ENCODE results near the gene COL9A3.

COL9A3 gene

GRCh38 chr20:62816884-62817873, at the start of gene COL9A3:
TSS of gene COL9A3 (plus strand) at chr20:62817050. CDS start at chr20:62817065, 15 bp downstream.
- in situ Hi-C loops (cut with HindIII; ENCODE audit: low sequenced_read_pairs) = loop anchor here (5.0 kb wide), 4 partner anchors 40 to 105 kb away; no protein-coding TSS in a partner anchor

GRCh38 chr20:62768234-62768546, 48.7 kb upstream of the COL9A3 start:
- in situ Hi-C loops (cut with HindIII; ENCODE audit: low sequenced_read_pairs) = no loop called here

GRCh38 chr20:62768551-62769287, 48.1 kb upstream of the COL9A3 start:
- in situ Hi-C loops (cut with HindIII; ENCODE audit: low sequenced_read_pairs) = no loop called here

- in situ Hi-C loops (cut with HindIII; ENCODE audit: low sequenced_read_pairs) = loop anchor here (5.0 kb wide), 2 partner anchors 48 to 102 kb away; partner anchors contain the start of gene COL9A3
Measured at GRCh38 chr20:62769346-62770071, 47.3 kb upstream of the COL9A3 start.

- in situ Hi-C loops (cut with HindIII; ENCODE audit: low sequenced_read_pairs) = loop anchor here (5.0 kb wide), 2 partner anchors 47 to 103 kb away; partner anchors contain the start of gene COL9A3
Measured at GRCh38 chr20:62770111-62770910, 46.5 kb upstream of the COL9A3 start.

- in situ Hi-C loops (cut with HindIII; ENCODE audit: low sequenced_read_pairs) = loop anchor here (5.0 kb wide), 2 partner anchors 46 to 104 kb away; partner anchors contain the start of gene COL9A3
Measured at GRCh38 chr20:62770916-62771315, 45.9 kb upstream of the COL9A3 start.

- in situ Hi-C loops (cut with HindIII; ENCODE audit: low sequenced_read_pairs) = loop anchor here (5.0 kb wide), 2 partner anchors 46 to 104 kb away; partner anchors contain the start of gene COL9A3
Measured at GRCh38 chr20:62771396-62772102, 45.3 kb upstream of the COL9A3 start.

GRCh38 chr20:62772103-62772611, 44.7 kb upstream of the COL9A3 start:
- in situ Hi-C loops (cut with HindIII; ENCODE audit: low sequenced_read_pairs) = loop anchor here (5.0 kb wide), 2 partner anchors 45 to 105 kb away; partner anchors contain the start of gene COL9A3

GRCh38 chr20:62772619-62772989, 44.2 kb upstream of the COL9A3 start:
- in situ Hi-C loops (cut with HindIII; ENCODE audit: low sequenced_read_pairs) = loop anchor here (5.0 kb wide), 2 partner anchors 45 to 105 kb away; partner anchors contain the start of gene COL9A3

GRCh38 chr20:62772990-62773844, 43.6 kb upstream of the COL9A3 start:
- in situ Hi-C loops (cut with HindIII; ENCODE audit: low sequenced_read_pairs) = loop anchor here (5.0 kb wide), 2 partner anchors 44 to 106 kb away; partner anchors contain the start of gene COL9A3

GRCh38 chr20:62773845-62774714, 42.8 kb upstream of the COL9A3 start:
- in situ Hi-C loops (cut with HindIII; ENCODE audit: low sequenced_read_pairs) = loop anchor here (5.0 kb wide), 2 partner anchors 43 to 107 kb away; partner anchors contain the start of gene COL9A3

GRCh38 chr20:62774762-62775161, 42.1 kb upstream of the COL9A3 start:
- in situ Hi-C loops (cut with HindIII; ENCODE audit: low sequenced_read_pairs) = loop anchor here (5.0 kb wide), 2 partner anchors 43 to 107 kb away; partner anchors contain the start of gene COL9A3

GRCh38 chr20:62775206-62775605, 41.6 kb upstream of the COL9A3 start:
- in situ Hi-C loops (cut with HindIII; ENCODE audit: low sequenced_read_pairs) = no loop called here

GRCh38 chr20:62776035-62776691, 40.7 kb upstream of the COL9A3 start:
- in situ Hi-C loops (cut with HindIII; ENCODE audit: low sequenced_read_pairs) = no loop called here

GRCh38 chr20:62776692-62777527, 39.9 kb upstream of the COL9A3 start:
- in situ Hi-C loops (cut with HindIII; ENCODE audit: low sequenced_read_pairs) = no loop called here

GRCh38 chr20:62777528-62777830, 39.4 kb upstream of the COL9A3 start:
- in situ Hi-C loops (cut with HindIII; ENCODE audit: low sequenced_read_pairs) = no loop called here
